Large intestine (tissue), 3 donors: ENCODE data around the gene ORAI1. TPM values are rescaled to one million over a fixed set of nuclear protein-coding genes. Genes with fewer than 3 reads are reported as not detected.
A peak's percentile ranks its signal among the peaks of the same experiment; 100 is the strongest.
"Not testable (repeated sequence)": the region's sequence is repeated elsewhere in the genome, so short reads cannot be mapped to it uniquely, and the experiment has no call there.

Source experiments
- DNase-seq, 2 donors: peaks; one replicate each; pipeline versions ENCODE4 v3.0.0 to v3.0.0-alpha.2; 2013
- H3K27ac ChIP-seq: one replicate; pipeline ENCODE4 v1.5.1; 2013; ENCODE audit warnings: low read length
- H3K27me3 ChIP-seq: 2 replicates; pipeline ENCODE4 v1.6.1; 2013; ENCODE audit warnings: low read length; ENCODE audit not compliant: control insufficient read depth, insufficient read depth
- H3K36me3 ChIP-seq: 2 replicates; pipeline ENCODE4 v1.6.1; 2013; ENCODE audit warnings: low read length; ENCODE audit not compliant: control insufficient read depth, insufficient read depth
- H3K4me1 ChIP-seq: one replicate; pipeline ENCODE4 v1.6.1; 2013; ENCODE audit warnings: low read length; ENCODE audit not compliant: control insufficient read depth, insufficient read depth
- H3K4me3 ChIP-seq: one replicate; pipeline ENCODE4 v1.5.1; 2013; ENCODE audit warnings: low read length
- H3K9me3 ChIP-seq: one replicate; pipeline ENCODE4 v1.6.1; 2013; ENCODE audit warnings: mild to moderate bottlenecking, low read depth, low read length, moderate library complexity; ENCODE audit not compliant: control insufficient read depth
- WGBS: methylation state at CpG from one replicate; pipeline ENCODE4 v1.1.5; 2013; ENCODE audit warnings: low lambda C conversion rate; ENCODE audit not compliant: insufficient coverage; 5-methylcytosine and 5-hydroxymethylcytosine counted together
- polyA plus RNA-seq: library from polyadenylated mRNA; unstranded; fragments of 120-200 nt; gene quantifications from one replicate; pipeline ENCODE4 v1.2.1, GENCODE V29; 2013

Gene ORAI1
- polyA plus RNA-seq, 1 donor: 37.4 TPM

DNA sequence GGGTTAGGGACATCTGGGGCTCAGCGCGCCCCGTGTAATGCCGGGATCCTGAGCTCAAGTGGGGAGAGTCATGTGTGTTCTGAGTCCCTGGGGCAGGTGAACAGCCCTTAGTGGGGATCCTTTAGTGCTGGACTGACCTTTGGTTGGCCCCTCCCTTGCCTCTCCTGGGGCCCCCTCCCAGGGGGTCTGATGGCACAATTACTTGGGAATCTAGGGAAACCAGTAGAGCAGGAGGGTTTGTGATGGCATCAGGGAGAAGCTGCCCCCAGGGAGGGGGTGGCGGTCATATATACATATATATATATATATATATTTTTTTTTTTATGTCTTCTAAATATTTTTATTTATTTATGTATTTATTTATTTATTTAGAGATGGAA is 43.2 kb downstream of the ORAI1 start, which contains the start of gene MORN3:
Gene MORN3, minus strand, starts transcription at position 134 of the 380 bp plus-strand sequence. CDS start 171 bp downstream, outside the sequence.
- H3K9me3 ChIP-seq: no peaks in the 10 kb centered on the region
- no CpG with 5 or more reads among the region's 5 CpGs for whole genome bisulfite sequencing
- no peak within 1 kb of the TSS for H3K4me3 ChIP-seq
- H3K27me3 ChIP-seq: no peaks in the 10 kb centered on the region
- no peak within 1 kb of the TSS for H3K27ac ChIP-seq
- no peaks in the 10 kb centered on the region for H3K36me3 ChIP-seq
- peaks cover 18% of the 10 kb centered on the region for H3K4me1 ChIP-seq
- peak; percentile 51 to 79 for DNase-seq

DNA sequence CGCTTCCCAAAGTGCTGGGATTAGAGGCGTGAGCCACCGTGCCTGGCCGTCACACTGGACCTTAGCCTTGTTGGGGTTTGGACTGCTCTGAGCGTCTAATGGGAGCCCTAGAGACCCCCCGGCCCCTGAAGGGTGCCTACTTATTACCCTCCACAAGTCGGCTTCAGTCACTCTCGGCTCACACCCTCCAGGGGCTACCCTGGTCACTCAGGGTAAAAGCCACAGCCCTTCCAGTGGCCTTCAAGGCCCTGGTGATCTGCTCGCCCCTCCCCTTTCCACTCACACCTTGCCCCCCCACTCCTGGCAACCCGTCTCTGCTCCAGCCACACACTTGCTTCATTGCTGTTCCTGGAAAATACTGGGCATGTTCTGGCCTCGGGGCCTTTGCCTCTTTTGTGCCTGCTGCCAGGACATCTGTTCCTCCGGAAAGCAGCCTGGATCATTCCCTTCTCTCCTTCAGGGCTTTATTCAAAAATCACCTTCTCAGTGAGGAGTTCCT is 46.7 kb downstream of the ORAI1 start:
- no peaks in the 10 kb centered on the region for H3K9me3 ChIP-seq
- WGBS: no CpG with 5 or more reads among the region's 12 CpGs
- H3K4me3 ChIP-seq: peak overlapping the region; percentile 55
- DNase-seq: peak in 1 of 2 donors; percentile 27
- no peaks in the 10 kb centered on the region for H3K27me3 ChIP-seq
- H3K36me3 ChIP-seq: no peaks in the 10 kb centered on the region
- H3K4me1 ChIP-seq: peaks cover 18% of the 10 kb centered on the region
- H3K27ac ChIP-seq: no peak overlapping the region

DNA sequence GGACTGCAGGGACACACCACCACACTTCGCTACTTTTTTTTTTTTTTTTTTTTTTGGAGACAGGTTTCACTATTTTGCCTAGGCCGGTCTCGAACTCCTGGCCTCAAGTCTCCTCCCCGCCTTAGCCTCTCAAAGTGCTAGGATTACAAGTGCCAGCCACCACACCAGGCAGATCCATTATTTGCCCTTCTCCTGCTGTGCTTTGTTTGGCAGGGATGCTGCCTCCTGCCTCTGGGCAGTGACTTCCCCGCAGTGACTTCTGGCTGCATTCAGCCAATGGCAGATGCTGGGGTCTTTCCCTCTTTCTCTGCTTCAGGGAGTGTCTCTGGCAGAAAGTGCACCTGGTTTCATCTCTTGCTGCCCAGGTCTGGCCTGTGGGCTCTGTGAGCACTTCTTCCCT is 49.9 kb downstream of the ORAI1 start:
- Histone ChIP-seq H3K9me3 (no peaks in the 10 kb centered on the region), H3K36me3 (no peaks in the 10 kb centered on the region), H3K4me1 (peaks cover 10% of the 10 kb centered on the region), H3K27me3 (no peaks in the 10 kb centered on the region), H3K27ac (no peak overlapping the region), H3K4me3 (no peak overlapping the region)
- no peak for DNase-seq
- 100% methylated on average over 3 of the region's 5 CpGs for WGBS

DNA sequence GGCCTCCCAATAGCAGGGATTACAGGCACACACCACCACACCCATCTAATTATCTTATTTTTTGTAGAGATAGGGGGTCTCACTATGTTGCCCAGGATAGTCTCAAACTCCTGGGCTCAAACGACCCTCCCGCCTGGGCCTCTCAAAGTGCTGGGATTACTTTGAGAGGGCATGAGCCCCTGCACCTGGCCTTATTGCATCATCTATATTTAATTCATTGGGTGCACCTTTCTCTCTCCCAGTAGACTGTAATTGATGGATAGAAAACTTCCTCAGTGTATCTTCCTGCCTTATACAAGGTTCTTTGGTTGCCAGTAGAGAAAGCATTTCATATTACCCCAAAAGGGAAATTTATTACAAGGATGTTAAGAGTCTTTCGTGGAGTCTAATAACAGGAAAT is 52.0 kb downstream of the ORAI1 start:
- Histone ChIP-seq H3K4me1 (no peaks in the 10 kb centered on the region), H3K4me3 (no peak overlapping the region), H3K9me3 (no peaks in the 10 kb centered on the region), H3K36me3 (no peaks in the 10 kb centered on the region), H3K27me3 (no peaks in the 10 kb centered on the region), H3K27ac (no peak overlapping the region)
- DNase-seq: no peak
- no CpG with 5 or more reads among the region's 3 CpGs for WGBS

DNA sequence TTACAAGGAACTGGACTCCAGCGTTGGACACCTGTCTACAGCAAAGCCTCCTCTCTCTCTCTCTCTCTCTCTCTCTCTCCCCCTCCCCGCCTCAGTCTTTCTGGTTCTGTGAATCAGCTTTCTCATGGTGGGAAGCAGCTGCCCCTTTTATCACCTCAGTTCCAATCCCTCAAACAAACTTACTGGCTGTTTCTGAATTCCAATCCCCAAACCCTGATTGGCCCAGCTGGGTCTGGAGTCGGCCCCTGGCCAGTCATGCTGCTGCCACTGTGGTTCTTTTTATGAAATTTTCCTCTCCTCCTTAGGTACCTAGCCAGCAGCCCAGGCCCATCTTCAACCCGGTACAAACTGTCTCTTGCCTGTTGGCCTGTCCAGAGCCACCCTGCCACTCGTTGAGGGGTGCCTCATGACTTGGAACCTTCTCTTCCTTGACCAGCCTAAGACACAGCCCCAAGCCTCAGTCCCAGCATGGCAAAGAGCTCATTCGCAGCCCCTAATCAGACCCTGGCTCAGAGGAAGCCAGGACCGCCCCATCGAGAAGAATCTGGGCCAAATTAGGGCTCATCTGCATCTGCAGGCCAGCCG is 52.5 kb downstream of the ORAI1 start:
- Histone ChIP-seq H3K4me3 (no peak overlapping the region), H3K27ac (no peak overlapping the region), H3K36me3 (no peaks in the 10 kb centered on the region), H3K9me3 (no peaks in the 10 kb centered on the region), H3K27me3 (no peaks in the 10 kb centered on the region), H3K4me1 (no peaks in the 10 kb centered on the region)
- DNase-seq: no peak
- WGBS: 40% methylated on average over 1 of the region's 9 CpGs

DNA sequence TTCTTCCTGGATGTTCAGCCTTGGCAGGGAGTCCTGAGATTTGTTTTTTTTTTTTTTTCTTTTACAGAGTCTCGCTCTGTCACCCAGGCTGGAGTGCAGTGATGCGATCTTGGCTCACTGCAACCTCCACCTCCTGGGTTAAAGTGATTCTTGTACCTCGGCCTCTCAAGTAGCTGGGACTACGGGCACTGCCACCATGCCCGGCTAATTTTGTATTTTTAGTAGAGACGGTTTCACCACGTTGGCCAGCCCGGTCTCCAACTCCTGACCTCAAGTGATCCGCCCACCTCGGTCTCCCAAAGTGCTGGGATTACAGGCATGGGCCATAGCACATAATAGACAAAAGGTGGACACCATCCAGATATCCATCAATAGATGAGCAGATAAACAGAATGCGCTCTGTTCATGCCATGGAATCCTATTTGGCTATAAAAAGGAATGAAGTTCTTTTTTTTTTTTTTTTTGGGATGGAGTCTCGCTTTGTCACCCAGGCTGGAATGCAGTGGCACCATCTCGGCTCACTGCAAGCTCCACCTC is 53.4 kb downstream of the ORAI1 start:
- H3K4me1 ChIP-seq, H3K27ac ChIP-seq, H3K4me3 ChIP-seq, H3K9me3 ChIP-seq, DNase-seq, H3K27me3 ChIP-seq, H3K36me3 ChIP-seq: not testable (repeated sequence)
- no CpG with 5 or more reads among the region's 13 CpGs for WGBS

DNA sequence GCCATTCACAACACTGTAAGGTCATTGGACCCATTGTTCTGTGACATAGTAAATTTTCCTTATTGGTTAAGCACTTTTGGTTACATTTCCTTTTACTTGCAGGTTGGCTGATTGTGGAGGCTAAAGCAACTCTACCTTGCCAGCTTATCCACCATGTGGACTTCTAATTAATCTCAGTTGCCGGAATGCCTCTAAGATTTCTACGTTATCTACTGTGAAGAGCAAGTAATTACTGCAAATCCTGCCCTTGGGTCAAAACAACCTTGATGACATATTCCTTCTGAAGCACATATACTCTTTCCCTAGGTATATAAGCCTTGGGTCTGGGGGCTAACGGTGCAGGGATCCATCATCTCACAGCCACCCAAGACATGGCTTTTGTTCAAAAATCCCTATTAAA is 62.6 kb downstream of the ORAI1 start:
- no peak for DNase-seq
- H3K27ac ChIP-seq: no peak overlapping the region
- H3K9me3 ChIP-seq: no peaks in the 10 kb centered on the region
- peaks cover 3% of the 10 kb centered on the region for H3K4me1 ChIP-seq
- H3K4me3 ChIP-seq: no peak overlapping the region
- H3K27me3 ChIP-seq: no peaks in the 10 kb centered on the region
- no CpG with 5 or more reads among the region's 3 CpGs for WGBS
- no peaks in the 10 kb centered on the region for H3K36me3 ChIP-seq

DNA sequence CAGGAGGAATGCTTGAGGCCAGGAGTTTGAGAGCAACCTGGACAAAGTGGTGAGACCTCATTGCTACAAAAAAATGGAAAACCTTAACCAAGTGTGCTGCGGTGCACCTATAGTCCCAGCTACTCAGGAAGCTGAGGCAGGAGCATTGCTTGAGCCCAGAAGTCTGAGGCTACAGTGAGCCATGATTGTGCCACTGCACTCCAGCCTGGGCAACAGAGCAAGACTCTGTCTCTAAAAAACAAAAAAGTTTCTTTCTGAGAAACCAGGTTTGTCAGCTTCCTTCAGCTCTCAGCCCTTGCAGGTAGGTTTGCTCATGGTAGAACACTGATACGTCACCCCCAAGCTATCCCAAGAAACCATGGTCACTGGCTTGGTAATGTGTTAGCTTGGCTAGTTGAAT is 63.1 kb downstream of the ORAI1 start:
- no CpG with 5 or more reads among the region's 2 CpGs for WGBS
- H3K36me3 ChIP-seq: no peaks in the 10 kb centered on the region
- H3K27me3 ChIP-seq: no peaks in the 10 kb centered on the region
- H3K27ac ChIP-seq: no peak overlapping the region
- H3K4me1 ChIP-seq: peaks cover 3% of the 10 kb centered on the region
- H3K4me3 ChIP-seq: no peak overlapping the region
- no peak for DNase-seq
- no peaks in the 10 kb centered on the region for H3K9me3 ChIP-seq

Other genes with a start within 250 kb of the ORAI1 start
- 39.2 TPM for gene RNF34, start 226.4 kb upstream of the ORAI1 start, polyA plus RNA-seq
- gene KDM2B, start 45.5 kb upstream of the ORAI1 start, polyA plus RNA-seq: 22.3 TPM
- 3.5 TPM for gene MORN3, start 43.1 kb downstream of the ORAI1 start, polyA plus RNA-seq
- gene TMEM120B, start 86.2 kb downstream of the ORAI1 start, polyA plus RNA-seq: 14.9 TPM
- gene RHOF, start 167.2 kb downstream of the ORAI1 start, polyA plus RNA-seq: 53.6 TPM
- 14.2 TPM for gene SETD1B, start 177.5 kb downstream of the ORAI1 start, polyA plus RNA-seq
- 0.27 TPM for gene HPD, start 232.3 kb downstream of the ORAI1 start, polyA plus RNA-seq